Measurements from ENCODE around the gene MTMR3.
"Not testable (repeated sequence)": the region's sequence is repeated elsewhere in the genome, so short reads cannot be mapped to it uniquely, and the experiment has no call there.

Gene MTMR3

GRCh38 chr22:29883045-29883774, at the start of gene MTMR3:
Gene MTMR3, plus strand, starts transcription at chr22:29883174. Its CDS starts 87,886 bp downstream, at chr22:29971060.
- DNase-seq: peak; percentile 91

- DNase-seq: no peak
Observed at GRCh38 chr22:29833392-29833965, 49.5 kb upstream of the MTMR3 start.

GRCh38 chr22:29834046-29834445, 48.9 kb upstream of the MTMR3 start:
- no peak for DNase-seq

GRCh38 chr22:29836791-29837370, 46.1 kb upstream of the MTMR3 start:
- DNase-seq: not testable (repeated sequence)

- DNase-seq: peak; percentile 99
Observed at GRCh38 chr22:29837741-29838598, 45.0 kb upstream of the MTMR3 start, which contains the start of gene ASCC2. Gene ASCC2, minus strand, starts transcription at chr22:29838274. Its CDS starts 5,949 bp downstream, at chr22:29832325.

- no peak for DNase-seq
Observed at GRCh38 chr22:29838599-29838956, 44.4 kb upstream of the MTMR3 start.

- no peak for DNase-seq
Observed at GRCh38 chr22:29839039-29839438, 43.9 kb upstream of the MTMR3 start.

GRCh38 chr22:29840498-29840897, 42.5 kb upstream of the MTMR3 start:
- DNase-seq: no peak

- DNase-seq: no peak
Observed at GRCh38 chr22:29842172-29842571, 40.8 kb upstream of the MTMR3 start.

- DNase-seq: no peak
Observed at GRCh38 chr22:29842740-29843139, 40.2 kb upstream of the MTMR3 start.

- no peak for DNase-seq
Observed at GRCh38 chr22:29846290-29846689, 36.7 kb upstream of the MTMR3 start.

GRCh38 chr22:29848111-29848510, 34.9 kb upstream of the MTMR3 start:
- no peak for DNase-seq

- DNase-seq: no peak
Observed at GRCh38 chr22:29854432-29854831, 28.5 kb upstream of the MTMR3 start.

GRCh38 chr22:29855611-29856181, 27.3 kb upstream of the MTMR3 start:
- no peak for DNase-seq

GRCh38 chr22:29856496-29856895, 26.5 kb upstream of the MTMR3 start:
- DNase-seq: no peak

GRCh38 chr22:29859030-29859429, 23.9 kb upstream of the MTMR3 start:
- DNase-seq: not testable (repeated sequence)

- DNase-seq: no peak
Observed at GRCh38 chr22:29860006-29860766, 22.8 kb upstream of the MTMR3 start.

- no peak for DNase-seq
Observed at GRCh38 chr22:29861672-29862297, 21.2 kb upstream of the MTMR3 start.

GRCh38 chr22:29865572-29865971, 17.4 kb upstream of the MTMR3 start:
- DNase-seq: not testable (repeated sequence)

GRCh38 chr22:29867260-29867659, 15.7 kb upstream of the MTMR3 start:
- no peak for DNase-seq

- no peak for DNase-seq
Observed at GRCh38 chr22:29867851-29868250, 15.1 kb upstream of the MTMR3 start.

GRCh38 chr22:29870574-29870973, 12.4 kb upstream of the MTMR3 start:
- no peak for DNase-seq

All from COR-L47 (cell line).